PC-9 (cell line): ENCODE data around the gene SLC22A2. TPM values are rescaled to one million over a fixed set of nuclear protein-coding genes. Genes with fewer than 3 reads are reported as not detected.
"Not testable (repeated sequence)": the region's sequence is repeated elsewhere in the genome, so short reads cannot be mapped to it uniquely, and the experiment has no call there.

Source experiments
- Bru-seq: library from RNA; stranded (reverse); fragments of 400-500 nt; gene quantifications from one replicate; lab custom pipeline; 2021; lab: Mats Ljungman, UMichigan
- BruChase-seq, 2 experiments: library from RNA; stranded (reverse); fragments of 400-500 nt; gene quantifications; one replicate each; lab custom pipeline; 2021; lab: Mats Ljungman, UMichigan
- BruUV-seq: library from RNA; stranded (reverse); fragments of 400-500 nt; replicated peaks from 2 replicates; lab custom pipeline; 2021; lab: Mats Ljungman, UMichigan
- CTCF ChIA-PET: fragments of 300-600 bp; sonication (Branson Sonifier 250); formaldehyde crosslinking; loops from one replicate; lab custom pipeline; 2022; ENCODE audit warnings: antibody characterized with exemption; lab: Charles Lee
- POLR2A ChIA-PET: fragments of 300-600 bp; sonication (Branson Sonifier 250); formaldehyde crosslinking; loops from one replicate; lab custom pipeline; 2022; ENCODE audit warnings: antibody characterized with exemption; ENCODE audit not compliant: unreplicated experiment; lab: Charles Lee
- DNase-seq, 2 experiments: peaks; one replicate each; pipeline versions ENCODE4 v3.0.0 to v3.0.0-alpha.2; 2015 to 2022; ENCODE audit warnings: mixed read lengths in 1 of 2
- H2AFZ ChIP-seq: fragments of 200-600 bp; sonication (generic); 2 replicates; pipeline ENCODE4 v1.8.1; 2017; ENCODE audit warnings: antibody characterized with exemption
- H3F3A ChIP-seq: fragments of 200-600 bp; sonication (generic); 2 replicates; pipeline ENCODE4 v1.8.1; 2017; ENCODE audit warnings: antibody characterized with exemption, mild to moderate bottlenecking, low read depth; ENCODE audit not compliant: insufficient read depth
- H3K27ac ChIP-seq: fragments of 200-600 bp; sonication (generic); 2 replicates; pipeline ENCODE4 v1.6.1; 2016; ENCODE audit warnings: mixed run types
- H3K27me3 ChIP-seq: fragments of 200-600 bp; sonication (generic); 2 replicates; pipeline ENCODE4 v1.6.1; 2016; ENCODE audit warnings: low read depth, mixed run types; ENCODE audit not compliant: insufficient read depth
- H3K36me3 ChIP-seq: fragments of 200-600 bp; sonication (generic); 2 replicates; pipeline ENCODE4 v1.6.1; 2016; ENCODE audit warnings: low read depth, mixed run types
- H3K4me1 ChIP-seq: fragments of 200-600 bp; sonication (generic); replicated peaks from 2 replicates; pipeline ENCODE4 v1.6.1; 2016; ENCODE audit warnings: mixed run types; ENCODE audit not compliant: insufficient read depth
- H3K4me2 ChIP-seq: fragments of 200-600 bp; sonication (generic); 2 replicates; pipeline ENCODE4 v1.6.1; 2017; ENCODE audit warnings: mixed run types
- H3K4me3 ChIP-seq: fragments of 200-600 bp; sonication (generic); 2 replicates; pipeline ENCODE4 v1.6.1; 2016; ENCODE audit warnings: mixed run types
- H3K79me2 ChIP-seq: fragments of 200-600 bp; sonication (generic); 2 replicates; pipeline ENCODE4 v1.6.1; 2017; ENCODE audit warnings: low read depth, mixed run types
- H3K9me2 ChIP-seq: fragments of 200-600 bp; sonication (generic); 2 replicates; pipeline ENCODE4 v1.8.1; 2017; ENCODE audit warnings: mild to moderate bottlenecking; ENCODE audit not compliant: insufficient read depth
- H3K9me3 ChIP-seq: fragments of 200-600 bp; sonication (generic); 2 replicates; pipeline ENCODE4 v1.8.1; 2016; ENCODE audit warnings: low read depth; ENCODE audit not compliant: insufficient read depth
- H4K20me1 ChIP-seq: fragments of 200-600 bp; sonication (generic); 2 replicates; pipeline ENCODE4 v1.8.1; 2017; ENCODE audit not compliant: insufficient read depth
- EZH2 ChIP-seq: fragments of 200-600 bp; sonication (generic); IDR thresholded peaks from 2 replicates; pipeline ENCODE4 v1.8.0; 2017; ENCODE audit warnings: antibody characterized with exemption, low read depth
- intact Hi-C: fragments of 100-400 bp; cut with micrococcal nuclease; formaldehyde crosslinking; loops from one replicate; pipeline ENCODE4 v1.10.0; 2022; ENCODE audit not compliant: unreplicated experiment
- long read RNA-seq: library from polyadenylated mRNA; stranded (forward); transcript quantifications from one replicate; pipeline ENCODE4 v2.0.0, GENCODE V29; 2022
- total RNA-seq: library from RNA; stranded (reverse); gene quantifications from 2 replicates; pipeline ENCODE4 v1.2.3, GENCODE V29; 2021
- TF ChIP-seq, protein P1 (sequence below): fragments of 200-600 bp; sonication (generic); conservative IDR thresholded peaks from 2 replicates; pipeline ENCODE4 v1.6.1; 2017; ENCODE audit warnings: mixed run types, antibody characterized with exemption, mild to moderate bottlenecking, moderate library complexity

Gene SLC22A2
- total RNA-seq (not detected in 2 replicates), Bru-seq, nascent RNA (percentile 1 among the genes with signal in this experiment), BruChase-seq, experiment 1, labeled RNA remaining after a 2-hour chase (not detected), BruChase-seq, experiment 2, labeled RNA remaining after a 6-hour chase (not detected)
- long read RNA-seq: 0 reads

DNA sequence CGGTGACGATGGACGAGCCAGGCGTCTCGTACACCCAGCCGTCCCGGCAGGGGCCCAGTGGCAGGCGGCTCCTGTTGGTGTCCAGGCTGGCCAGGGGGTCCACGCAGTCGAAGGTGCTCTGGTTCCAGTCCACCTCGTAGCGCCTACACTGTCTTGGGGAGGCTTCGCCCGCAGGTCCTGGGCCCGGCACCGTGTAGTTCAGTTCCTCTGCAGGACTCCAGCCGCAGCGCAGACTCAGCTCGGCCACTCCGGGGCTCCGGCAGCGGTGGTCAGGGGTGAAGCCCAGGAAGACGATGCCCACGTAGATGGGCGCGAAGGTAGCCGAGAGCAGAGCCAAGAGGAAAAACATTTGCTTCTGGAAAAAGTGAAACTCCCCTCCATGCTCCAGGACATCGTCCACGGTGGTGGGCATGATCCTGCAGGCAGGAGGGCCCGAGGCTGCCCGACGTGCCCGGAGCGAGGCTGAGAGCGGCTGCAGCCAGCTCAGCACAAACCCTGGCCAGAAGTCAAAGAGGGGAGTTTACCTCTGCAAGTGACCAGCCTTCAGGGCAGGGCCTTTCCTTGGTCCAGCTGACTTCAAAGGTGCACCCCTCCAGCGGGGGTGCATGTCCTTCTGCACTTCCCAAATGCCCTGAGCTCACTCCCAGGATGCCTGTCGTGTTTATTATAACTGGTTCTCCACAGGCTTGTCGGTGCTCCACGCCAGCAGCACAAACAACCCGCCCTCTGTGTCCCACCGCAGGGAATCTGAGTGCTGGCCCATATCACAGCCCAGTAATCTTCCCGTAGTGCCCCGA, at the start of gene SLC22A2:
Gene SLC22A2 (minus strand): TSS at position 476 of the 797 bp plus-strand sequence. CDS start 64 bp downstream, at position 412.
- intact Hi-C loops: no loop called here

DNA sequence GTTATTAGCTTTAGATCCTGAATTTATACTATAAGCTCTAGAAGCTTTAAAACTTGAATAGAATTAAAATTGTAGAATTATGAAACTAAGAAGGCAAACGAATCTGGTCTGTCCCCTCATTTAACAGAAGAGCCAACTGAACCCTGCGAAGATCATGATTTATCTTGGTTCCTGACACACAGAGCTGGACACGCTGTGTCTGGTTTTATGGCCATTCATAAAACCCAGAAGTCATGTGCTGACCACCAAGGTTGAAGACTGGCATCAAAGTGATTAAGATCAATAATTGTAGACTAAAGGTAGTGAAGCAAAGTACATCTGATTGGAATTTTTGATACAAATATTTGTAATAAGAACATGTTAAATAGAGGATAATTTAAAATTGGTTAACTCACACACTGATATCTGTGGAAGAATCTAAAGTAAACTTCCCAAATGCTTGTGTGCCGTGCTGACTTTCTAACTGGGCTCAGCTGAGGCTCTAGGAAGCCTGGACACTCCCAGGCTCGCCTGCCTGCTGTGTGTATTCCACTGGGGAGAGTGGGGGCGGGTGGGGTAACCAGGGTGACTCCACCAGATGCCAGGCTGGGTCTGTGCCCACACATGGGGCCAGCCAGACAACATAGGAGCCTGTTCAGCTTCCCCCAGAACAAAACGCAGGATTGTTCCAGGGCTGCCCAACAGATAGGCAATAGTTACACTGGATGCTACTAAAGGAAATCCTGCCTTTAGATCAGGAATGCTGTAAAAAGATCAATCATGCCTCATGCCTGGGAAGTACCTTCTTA, 47.5 kb upstream of the SLC22A2 start:
- Histone ChIP-seq H3F3A (no peaks in the 10 kb centered on the region), H3K4me3 (no peak overlapping the region), H3K79me2 (no peaks in the 10 kb centered on the region), H3K27me3 (no peaks in the 10 kb centered on the region), H3K4me2 (no peak overlapping the region), H3K9me2 (no peaks in the 10 kb centered on the region), H3K27ac (no peak overlapping the region), H3K4me1 (no peaks in the 10 kb centered on the region), H4K20me1 (no peaks in the 10 kb centered on the region), H2AFZ (no peak overlapping the region), H3K9me3 (peaks cover 3% of the 10 kb centered on the region; the same call in 1 of the 2 replicates), H3K36me3 (no peaks in the 10 kb centered on the region)
- ChIA-PET POLR2A (no interaction called here), CTCF (no interaction called here)
- no peak for TF ChIP-seq EZH2
- TF ChIP-seq, protein P1, sequence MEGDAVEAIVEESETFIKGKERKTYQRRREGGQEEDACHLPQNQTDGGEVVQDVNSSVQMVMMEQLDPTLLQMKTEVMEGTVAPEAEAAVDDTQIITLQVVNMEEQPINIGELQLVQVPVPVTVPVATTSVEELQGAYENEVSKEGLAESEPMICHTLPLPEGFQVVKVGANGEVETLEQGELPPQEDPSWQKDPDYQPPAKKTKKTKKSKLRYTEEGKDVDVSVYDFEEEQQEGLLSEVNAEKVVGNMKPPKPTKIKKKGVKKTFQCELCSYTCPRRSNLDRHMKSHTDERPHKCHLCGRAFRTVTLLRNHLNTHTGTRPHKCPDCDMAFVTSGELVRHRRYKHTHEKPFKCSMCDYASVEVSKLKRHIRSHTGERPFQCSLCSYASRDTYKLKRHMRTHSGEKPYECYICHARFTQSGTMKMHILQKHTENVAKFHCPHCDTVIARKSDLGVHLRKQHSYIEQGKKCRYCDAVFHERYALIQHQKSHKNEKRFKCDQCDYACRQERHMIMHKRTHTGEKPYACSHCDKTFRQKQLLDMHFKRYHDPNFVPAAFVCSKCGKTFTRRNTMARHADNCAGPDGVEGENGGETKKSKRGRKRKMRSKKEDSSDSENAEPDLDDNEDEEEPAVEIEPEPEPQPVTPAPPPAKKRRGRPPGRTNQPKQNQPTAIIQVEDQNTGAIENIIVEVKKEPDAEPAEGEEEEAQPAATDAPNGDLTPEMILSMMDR: no peak
- no peak for DNase-seq
- BruUV-seq: no TSS peak
- intact Hi-C loops: no loop called here

More for the DNA sequence above, at the start of gene SLC22A2:
- Histone ChIP-seq H3K9me3 (no peaks in the 10 kb centered on the region), H2AFZ (no peak within 1 kb of the TSS), H3F3A (peaks cover 17% of the 10 kb centered on the region), H3K27ac (no peak within 1 kb of the TSS), H3K9me2 (no peaks in the 10 kb centered on the region), H3K4me3 (no peak within 1 kb of the TSS), H3K36me3 (no peaks in the 10 kb centered on the region), H4K20me1 (no peaks in the 10 kb centered on the region), H3K4me2 (no peak within 1 kb of the TSS), H3K79me2 (no peaks in the 10 kb centered on the region), H3K27me3 (no peaks in the 10 kb centered on the region), H3K4me1 (peaks cover 42% of the 10 kb centered on the region)
- ChIA-PET CTCF (no interaction called here), POLR2A (no interaction called here)
- no peak for TF ChIP-seq EZH2
- TF ChIP-seq, protein P1: no peak
- DNase-seq: no peak
- no TSS peak for BruUV-seq

DNA sequence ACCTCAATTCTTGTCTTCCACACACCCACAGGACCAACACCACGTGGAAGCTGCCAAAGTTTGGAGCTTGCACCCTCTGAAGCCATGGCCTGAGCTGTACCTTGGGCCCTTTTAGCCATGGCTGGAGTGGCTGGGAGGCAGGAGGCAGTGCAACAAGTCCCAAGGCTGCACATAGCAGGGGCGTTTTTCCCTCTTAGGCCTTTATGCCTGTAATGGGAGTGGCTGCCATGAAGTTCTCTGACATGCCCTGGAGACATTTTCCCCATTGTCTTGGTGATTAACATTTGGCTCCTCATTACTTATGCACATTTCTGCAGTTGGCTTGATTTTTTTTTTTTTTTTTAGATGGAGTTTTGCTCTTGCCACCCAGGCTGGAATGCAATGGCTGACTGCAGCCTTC, 45.2 kb upstream of the SLC22A2 start:
- H3K79me2 ChIP-seq: no peaks in the 10 kb centered on the region
- H3K4me1 ChIP-seq: no peaks in the 10 kb centered on the region
- H3F3A ChIP-seq: no peaks in the 10 kb centered on the region
- H3K36me3 ChIP-seq: no peaks in the 10 kb centered on the region
- no peaks in the 10 kb centered on the region for H3K9me3 ChIP-seq
- intact Hi-C loops: no loop called here
- H4K20me1 ChIP-seq: no peaks in the 10 kb centered on the region
- no peaks in the 10 kb centered on the region for H3K9me2 ChIP-seq
- POLR2A ChIA-PET: no interaction called here
- no peak overlapping the region for H3K27ac ChIP-seq
- H3K4me3 ChIP-seq: no peak overlapping the region
- CTCF ChIA-PET: no interaction called here
- no peak overlapping the region for H2AFZ ChIP-seq
- no peaks in the 10 kb centered on the region for H3K27me3 ChIP-seq
- H3K4me2 ChIP-seq: no peak overlapping the region
- no peak for DNase-seq
- BruUV-seq: no TSS peak
- no peak for TF ChIP-seq EZH2
- TF ChIP-seq, protein P1: no peak

DNA sequence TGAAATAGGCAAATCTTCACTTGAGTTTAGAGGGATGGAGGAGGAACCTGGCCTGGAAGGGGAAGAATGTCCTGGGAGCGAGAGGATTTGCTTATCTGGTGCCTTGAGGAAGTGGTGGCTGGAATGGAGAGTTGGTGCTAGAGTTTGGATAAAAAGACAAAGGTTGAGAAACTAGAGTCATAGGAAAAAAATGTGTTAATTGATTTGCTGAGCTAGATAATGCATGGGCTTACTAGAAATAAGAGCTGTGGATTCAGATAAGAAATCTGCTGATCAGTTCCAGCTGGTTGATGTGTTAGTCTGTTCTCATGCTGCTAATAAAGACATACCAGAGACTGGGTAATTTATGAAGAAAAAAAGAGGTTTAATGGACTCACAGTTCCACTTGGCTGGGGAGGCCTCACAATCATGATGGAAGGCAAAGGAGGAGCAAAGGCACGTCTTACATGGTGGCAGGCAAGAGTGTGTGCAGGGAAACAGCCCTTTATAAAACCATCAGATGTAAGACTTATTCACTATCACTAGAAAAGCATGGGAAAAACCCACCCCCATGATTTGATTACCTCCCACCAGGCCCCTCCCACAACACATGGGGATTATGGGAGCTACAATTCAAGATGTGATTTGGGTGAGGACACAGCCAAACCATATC, 43.9 kb upstream of the SLC22A2 start:
- H3K4me3 ChIP-seq, H3K36me3 ChIP-seq, H3K4me2 ChIP-seq, H3K27ac ChIP-seq, H3K27me3 ChIP-seq, H3K9me2 ChIP-seq, DNase-seq, H3K79me2 ChIP-seq, POLR2A ChIA-PET, CTCF ChIA-PET, H2AFZ ChIP-seq, H3F3A ChIP-seq, intact Hi-C loops, H3K4me1 ChIP-seq, H3K9me3 ChIP-seq, BruUV-seq, H4K20me1 ChIP-seq: not testable (repeated sequence)
